SH-SY5Y (cell line): ENCODE results near the gene TXNDC2.

ENCODE experiments used
- GATA2 ChIP-seq: IDR thresholded peaks from 2 replicates; pipeline ENCODE4 v1.6.1; 2011; ENCODE audit warnings: mild to moderate bottlenecking, low read depth, low read length
- GATA3 ChIP-seq: IDR thresholded peaks from 2 replicates; pipeline ENCODE4 v1.6.1; 2011; ENCODE audit warnings: low read depth, mild to moderate bottlenecking, low read length, moderate library complexity

TXNDC2 gene

GRCh38 chr18:9869715-9870430 is 15.9 kb upstream of the TXNDC2 start:
- TF ChIP-seq GATA2 (no peak), GATA3 (no peak)

GRCh38 chr18:9870431-9871008 is 15.3 kb upstream of the TXNDC2 start:
- no peak for TF ChIP-seq GATA3
- TF ChIP-seq GATA2: no peak

GRCh38 chr18:9871244-9871746 is 14.5 kb upstream of the TXNDC2 start:
- TF ChIP-seq GATA2 (no peak), GATA3 (no peak)

GRCh38 chr18:9872823-9873222 is 12.9 kb upstream of the TXNDC2 start:
- TF ChIP-seq GATA3: no peak
- TF ChIP-seq GATA2: no peak

GRCh38 chr18:9874728-9875127 is 11.0 kb upstream of the TXNDC2 start:
- TF ChIP-seq GATA2 (no peak), GATA3 (no peak)

DNA sequence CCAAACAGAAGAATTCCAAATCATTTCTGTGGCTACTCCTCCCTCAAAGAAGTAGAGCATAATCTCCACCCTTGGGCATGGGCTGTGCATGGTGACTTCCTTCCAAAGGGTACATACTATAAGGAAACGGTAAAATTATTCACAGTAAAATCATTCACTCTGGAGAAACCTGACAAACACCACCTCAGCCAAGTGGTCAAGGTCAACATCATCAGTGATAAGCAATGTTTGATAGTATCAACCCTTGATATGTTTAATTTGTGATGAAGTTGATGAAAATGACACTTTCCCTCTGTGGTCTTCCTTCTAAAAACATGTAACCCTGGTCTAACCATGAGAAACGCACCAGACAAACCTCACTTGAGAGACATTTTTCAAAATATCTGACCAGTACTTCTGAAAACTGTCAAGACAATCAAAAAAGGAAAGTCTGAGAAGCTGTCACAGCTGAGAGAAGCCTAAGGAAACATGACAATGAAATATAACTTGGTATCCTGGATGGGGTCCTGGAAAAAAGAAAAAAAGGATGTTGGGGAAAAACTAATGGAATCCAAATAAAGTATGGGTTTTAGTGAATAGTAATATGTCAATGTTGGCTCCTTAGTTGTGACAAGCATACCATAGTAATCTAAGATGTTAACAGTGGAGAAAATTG is 9.4 kb upstream of the TXNDC2 start:
- no peak for TF ChIP-seq GATA2
- TF ChIP-seq GATA3: no peak

GRCh38 chr18:9876867-9877654 is 8.7 kb upstream of the TXNDC2 start:
- TF ChIP-seq GATA2 (no peak), GATA3 (no peak)

- TF ChIP-seq GATA2 (no peak), GATA3 (no peak)
Observed at GRCh38 chr18:9877655-9878014, 8.1 kb upstream of the TXNDC2 start.

DNA sequence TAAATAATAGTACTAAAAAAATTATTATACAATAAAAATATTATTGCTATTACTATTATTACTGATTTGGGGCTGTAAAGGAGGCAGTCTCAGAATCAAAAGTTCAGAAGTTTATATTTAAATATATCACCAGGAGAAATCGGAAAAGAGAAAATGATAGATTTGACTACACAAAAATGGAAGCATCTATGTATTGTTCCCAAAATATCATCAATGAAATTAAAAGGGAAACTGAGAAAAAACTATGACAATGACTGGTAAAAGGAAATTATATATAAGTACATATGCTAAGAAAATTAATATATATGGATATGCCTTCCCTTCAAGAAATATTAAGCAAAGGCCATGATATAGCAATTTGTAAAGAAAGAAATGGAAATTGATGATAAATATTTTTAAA is 7.7 kb upstream of the TXNDC2 start:
- no peak for TF ChIP-seq GATA2
- no peak for TF ChIP-seq GATA3

GRCh38 chr18:9878783-9879242 is 7.0 kb upstream of the TXNDC2 start:
- no peak for TF ChIP-seq GATA3
- TF ChIP-seq GATA2: no peak

GRCh38 chr18:9884090-9884489 is 1.7 kb upstream of the TXNDC2 start:
- TF ChIP-seq GATA2: no peak
- TF ChIP-seq GATA3: no peak

GRCh38 chr18:9884532-9885140 is 1.1 kb upstream of the TXNDC2 start:
- TF ChIP-seq GATA2: no peak
- no peak for TF ChIP-seq GATA3

- no peak for TF ChIP-seq GATA3
- TF ChIP-seq GATA2: no peak
Observed at GRCh38 chr18:9886005-9886348, 204 bp downstream of the TXNDC2 start.

DNA sequence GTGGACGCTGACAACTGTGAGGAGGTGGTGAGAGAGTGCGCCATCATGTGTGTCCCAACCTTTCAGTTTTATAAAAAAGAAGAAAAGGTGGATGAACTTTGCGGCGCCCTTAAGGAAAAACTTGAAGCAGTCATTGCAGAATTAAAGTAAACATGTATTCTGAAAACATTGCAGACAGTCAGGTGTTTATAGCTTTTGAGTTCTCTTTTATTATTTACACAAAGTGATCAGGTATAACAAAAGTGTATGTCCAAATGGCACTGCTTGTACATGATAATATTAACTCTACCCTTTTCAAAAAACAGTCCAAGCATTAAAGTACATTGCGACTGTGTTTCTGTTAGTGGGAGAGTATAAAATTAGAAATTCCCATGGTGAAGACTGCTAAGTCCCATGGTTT is 2.2 kb downstream of the TXNDC2 start:
- TF ChIP-seq GATA2 (no peak), GATA3 (no peak)
